Transverse colon (tissue), 4 donors: ENCODE results near the gene POMGNT2. TPM values are rescaled to one million over a fixed set of nuclear protein-coding genes. Genes with fewer than 3 reads are reported as not detected.

Experiments used
- DNase-seq: peaks from one replicate; pipeline ENCODE4 v3.0.0-alpha.2; 2019
- H3K27ac ChIP-seq, 4 donors: fragments of 200-600 bp; sonication (generic); 2 replicates each; pipeline ENCODE4 v1.5.1; 2016 to 2018; ENCODE audit warnings: inconsistent platforms in 4 of 4
- H3K27me3 ChIP-seq: fragments of 200-600 bp; sonication (generic); 2 replicates; pipeline ENCODE4 v1.5.1; 2017; ENCODE audit warnings: inconsistent platforms
- H3K36me3 ChIP-seq, 4 donors: fragments of 200-600 bp; sonication (generic); 2 replicates each; pipeline ENCODE4 v1.5.1; 2017 to 2019; ENCODE audit warnings: inconsistent platforms in 4 of 4
- H3K4me1 ChIP-seq, 4 donors: fragments of 200-600 bp; sonication (generic); 2 replicates each; pipeline ENCODE4 v1.5.1; 2017 to 2020; ENCODE audit warnings: inconsistent platforms in 4 of 4
- H3K4me3 ChIP-seq, 4 donors: fragments of 200-600 bp; sonication (generic); 1 replicate in 1 of 4; 2 replicates in 3 of 4; pipeline versions ENCODE4 v1.5.1 to v1.6.1; 2017 to 2019; ENCODE audit warnings: inconsistent platforms in 4 of 4
- H3K9me3 ChIP-seq, 2 donors: fragments of 200-600 bp; sonication (generic); 2 replicates each; pipeline ENCODE4 v1.5.1; 2017 to 2019; ENCODE audit warnings: inconsistent platforms in 2 of 2
- EP300 ChIP-seq: sonication (generic); formaldehyde crosslinking; IDR thresholded peaks from one replicate; pipeline ENCODE4 v1.6.1; 2017; ENCODE audit warnings: antibody characterized with exemption, low read depth
- POLR2A ChIP-seq: fragments of 450-650 bp; IDR thresholded peaks from one replicate; pipeline ENCODE4 v1.6.1; 2016; ENCODE audit warnings: antibody characterized with exemption, mild to moderate bottlenecking, moderate library complexity
- POLR2AphosphoS5 ChIP-seq, 3 donors: sonication (generic); formaldehyde crosslinking; IDR thresholded peaks; one replicate each; pipeline ENCODE4 v1.6.1; 2016; ENCODE audit warnings: antibody characterized with exemption in 3 of 3
- WGBS, 2 donors: methylation state at CpG; one replicate each; pipeline ENCODE4 v1.1.5; 2018; ENCODE audit warnings: low coverage in 1 of 2; 5-methylcytosine and 5-hydroxymethylcytosine counted together
- in situ Hi-C, 4 donors: fragments of 200-750 bp; cut with MboI; loops; one replicate each; pipeline versions ENCODE4 v1.15.0 to v1.15.1; 2017; ENCODE audit warnings: low sequenced_read_pairs in 3 of 4, low pct_ligation_motif_present in 1 of 4, low pct_unique_long_range_greater_than_20kb in 1 of 4
- intact Hi-C: fragments of 100-400 bp; cut with DNase I; formaldehyde crosslinking; loops from one replicate; pipeline ENCODE4 v1.15.1; 2023; ENCODE audit warnings: low total_unique reads
- total RNA-seq, 4 donors: library from RNA; depleted of rRNA; stranded (reverse); fragments of >200 nt; gene quantifications; one replicate each; pipeline ENCODE4 v1.1.0, GENCODE V29; 2016
- TF ChIP-seq, protein P1 (sequence below), 5 experiments: fragments of 200-600 bp in 3 of 5; fragments of 450-650 bp in 2 of 5; sonication (generic) in 3 of 5; IDR thresholded peaks; 1 replicate in 2 of 5; 2 replicates in 3 of 5; pipeline ENCODE4 v1.5.1; 2016 to 2017; ENCODE audit warnings: antibody characterized with exemption in 5 of 5, inconsistent platforms in 3 of 5, mild to moderate bottlenecking in 2 of 5, moderate library complexity in 1 of 5

Gene POMGNT2
- total RNA-seq, 4 donors from 2014 or later = 3.2 to 7.8 (median 5.9) TPM

DNA sequence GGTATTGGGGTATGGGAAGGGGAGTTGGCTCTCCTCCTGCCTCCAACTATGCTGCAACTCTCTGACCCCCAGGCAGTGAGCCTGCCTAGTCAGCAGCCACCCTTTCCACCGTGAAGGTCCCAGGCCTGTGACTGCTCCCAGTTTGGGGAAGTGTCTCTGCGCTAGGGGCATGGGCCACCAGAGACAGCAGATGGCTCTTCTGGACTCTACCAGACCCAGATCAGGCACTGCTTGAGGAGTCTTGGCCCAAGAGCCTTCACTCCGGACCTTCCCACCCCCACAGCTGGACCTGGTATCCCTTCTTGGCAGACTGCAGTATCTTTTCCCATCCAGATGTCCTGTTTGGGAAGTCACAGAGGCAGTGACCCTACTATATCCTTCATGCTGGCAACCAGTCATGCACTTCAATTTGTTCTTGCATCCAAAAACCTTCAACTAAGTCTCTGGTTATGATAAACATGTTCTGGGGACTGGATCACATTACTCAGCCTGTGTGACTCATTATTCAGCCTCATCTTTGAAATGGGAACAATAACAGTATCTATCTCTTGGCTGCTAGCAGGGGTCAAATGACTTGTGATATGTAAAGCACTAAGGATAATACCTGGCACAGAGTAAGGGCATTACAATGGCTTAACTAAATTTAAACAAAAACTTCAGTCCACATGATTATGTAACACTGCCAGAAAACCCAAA, 62.7 kb downstream of the POMGNT2 start:
- no peaks in the 10 kb centered on the region for H3K4me1 ChIP-seq
- in situ Hi-C loops = no loop called here
- peaks cover 5 to 8% of the 10 kb centered on the region in 2 donors for H3K9me3 ChIP-seq
- H3K36me3 ChIP-seq = no peaks in the 10 kb centered on the region
- no peak for DNase-seq
- TF ChIP-seq EP300 (no peak), POLR2AphosphoS5 (IDR thresholded peaks at IDR 0.05) (peak in 1 of 3 donors; percentile 27)
- TF ChIP-seq, protein P1, sequence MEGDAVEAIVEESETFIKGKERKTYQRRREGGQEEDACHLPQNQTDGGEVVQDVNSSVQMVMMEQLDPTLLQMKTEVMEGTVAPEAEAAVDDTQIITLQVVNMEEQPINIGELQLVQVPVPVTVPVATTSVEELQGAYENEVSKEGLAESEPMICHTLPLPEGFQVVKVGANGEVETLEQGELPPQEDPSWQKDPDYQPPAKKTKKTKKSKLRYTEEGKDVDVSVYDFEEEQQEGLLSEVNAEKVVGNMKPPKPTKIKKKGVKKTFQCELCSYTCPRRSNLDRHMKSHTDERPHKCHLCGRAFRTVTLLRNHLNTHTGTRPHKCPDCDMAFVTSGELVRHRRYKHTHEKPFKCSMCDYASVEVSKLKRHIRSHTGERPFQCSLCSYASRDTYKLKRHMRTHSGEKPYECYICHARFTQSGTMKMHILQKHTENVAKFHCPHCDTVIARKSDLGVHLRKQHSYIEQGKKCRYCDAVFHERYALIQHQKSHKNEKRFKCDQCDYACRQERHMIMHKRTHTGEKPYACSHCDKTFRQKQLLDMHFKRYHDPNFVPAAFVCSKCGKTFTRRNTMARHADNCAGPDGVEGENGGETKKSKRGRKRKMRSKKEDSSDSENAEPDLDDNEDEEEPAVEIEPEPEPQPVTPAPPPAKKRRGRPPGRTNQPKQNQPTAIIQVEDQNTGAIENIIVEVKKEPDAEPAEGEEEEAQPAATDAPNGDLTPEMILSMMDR (IDR thresholded peaks at IDR 0.05) = no peak
- H3K27me3 ChIP-seq = no peaks in the 10 kb centered on the region
- H3K4me3 ChIP-seq = no peak overlapping the region
- peak overlapping the region in 1 of 4 donors; percentile 25 for H3K27ac ChIP-seq
- WGBS, 2 donors = 71% methylated on average over 3 of the region's 3 CpGs; no CpG with 5 or more reads in 1 of the 2 donors
- intact Hi-C loops = no loop called here

DNA sequence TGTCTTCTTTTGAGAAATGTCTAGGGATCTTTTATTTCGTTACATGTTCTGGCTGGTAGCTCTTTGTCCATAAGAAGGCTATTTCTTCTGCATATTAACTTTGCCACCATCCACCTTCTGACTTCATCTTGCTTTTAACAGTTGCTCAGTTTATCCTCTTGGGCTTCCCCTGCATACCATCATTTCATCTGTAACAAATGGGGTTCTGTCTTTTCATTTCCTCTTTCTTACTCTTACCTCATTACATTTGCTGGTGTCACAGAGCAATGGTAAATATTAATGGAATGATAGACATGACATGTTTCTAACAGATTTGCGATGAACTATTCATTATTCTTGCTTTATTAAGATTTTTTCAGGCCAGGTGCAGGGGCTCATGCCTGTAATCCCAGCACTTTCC, 64.4 kb downstream of the POMGNT2 start:
- in situ Hi-C loops (no loop called here), intact Hi-C loops (no loop called here)
- Histone ChIP-seq H3K27me3 (no peaks in the 10 kb centered on the region), H3K9me3 (peaks cover 5 to 8% of the 10 kb centered on the region in 2 donors), H3K4me3 (no peak overlapping the region), H3K27ac (no peak overlapping the region), H3K36me3 (no peaks in the 10 kb centered on the region), H3K4me1 (no peaks in the 10 kb centered on the region)
- no peak for TF ChIP-seq POLR2AphosphoS5 (IDR thresholded peaks at IDR 0.05)
- no peak for TF ChIP-seq EP300
- TF ChIP-seq, protein P1 (IDR thresholded peaks at IDR 0.05) = no peak
- TF ChIP-seq POLR2A = no peak
- 86 to 96% methylated on average over 1 to 2 of the region's 2 CpGs for WGBS, 2 donors
- DNase-seq = no peak

DNA sequence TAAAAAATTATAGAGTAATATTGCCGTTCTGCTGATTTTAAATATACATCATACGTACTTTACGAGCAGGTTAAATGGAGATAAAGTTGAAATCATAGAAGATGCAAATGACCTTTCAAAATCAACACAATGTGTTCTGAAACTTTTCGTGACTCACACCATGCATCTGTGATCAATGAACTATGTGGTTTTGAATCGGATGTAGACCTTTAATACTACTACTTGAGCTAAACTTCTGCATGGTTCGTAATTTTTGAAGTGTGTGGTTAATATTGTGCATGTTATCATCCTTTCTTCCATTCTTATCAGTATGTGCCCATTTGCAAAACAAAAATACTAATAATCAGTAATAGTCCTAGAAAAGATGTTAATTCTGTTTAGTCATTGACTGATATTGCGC, 67.9 kb downstream of the POMGNT2 start:
- H3K27ac ChIP-seq = no peak overlapping the region
- 74 to 75% methylated on average over 7 of the region's 7 CpGs for WGBS, 2 donors
- no peak for DNase-seq
- H3K36me3 ChIP-seq = no peaks in the 10 kb centered on the region
- in situ Hi-C loops (no loop called here), intact Hi-C loops (no loop called here)
- H3K4me1 ChIP-seq = no peaks in the 10 kb centered on the region
- no peaks in the 10 kb centered on the region for H3K9me3 ChIP-seq
- no peak overlapping the region for H3K4me3 ChIP-seq
- H3K27me3 ChIP-seq = no peaks in the 10 kb centered on the region
- no peak for TF ChIP-seq EP300
- TF ChIP-seq, protein P1 (IDR thresholded peaks at IDR 0.05) = no peak
- TF ChIP-seq POLR2A = no peak
- no peak for TF ChIP-seq POLR2AphosphoS5 (IDR thresholded peaks at IDR 0.05)

DNA sequence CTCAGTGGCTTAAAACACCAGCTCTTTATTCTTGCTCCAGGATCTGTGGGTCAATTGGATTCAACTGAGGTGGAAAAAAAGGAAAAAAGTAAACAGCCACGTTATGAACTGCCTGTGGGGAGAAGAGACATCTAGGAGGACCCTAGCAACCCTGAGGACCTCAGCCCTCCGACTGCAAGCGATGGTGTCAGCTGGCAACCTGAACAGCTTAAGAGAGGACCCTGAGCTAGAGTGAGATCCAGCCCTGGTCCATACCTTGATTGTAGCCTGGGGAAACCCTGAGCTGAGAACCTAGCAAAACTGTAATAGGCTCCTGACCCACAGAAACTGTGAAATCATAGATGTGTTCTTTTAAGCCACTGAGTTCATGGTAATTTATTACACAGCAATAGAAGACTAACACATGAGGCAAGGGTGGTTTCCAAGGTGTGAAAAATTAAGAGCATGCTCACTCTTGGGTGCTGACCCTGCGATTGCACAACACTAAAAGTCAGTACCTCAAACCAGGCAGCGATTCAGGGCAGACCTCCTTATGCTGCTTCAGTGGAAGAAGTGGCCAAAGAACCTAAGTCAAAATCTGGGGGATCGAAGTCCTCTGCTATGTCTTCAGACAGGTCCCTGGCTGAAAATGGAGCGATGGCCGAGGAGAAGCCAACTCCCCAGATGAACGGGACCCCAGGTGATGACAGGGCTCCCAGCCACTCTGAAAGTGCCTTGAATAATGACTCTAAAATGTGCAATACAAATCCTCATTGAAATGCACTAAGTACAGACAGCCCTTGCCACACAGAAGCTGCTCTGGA, 69.1 kb downstream of the POMGNT2 start:
- H3K4me3 ChIP-seq = no peak overlapping the region
- H3K9me3 ChIP-seq = no peaks in the 10 kb centered on the region
- no peaks in the 10 kb centered on the region for H3K27me3 ChIP-seq
- H3K27ac ChIP-seq = no peak overlapping the region
- H3K4me1 ChIP-seq = peaks cover 0 to 4% (median 0%) of the 10 kb centered on the region in 4 donors
- H3K36me3 ChIP-seq = no peaks in the 10 kb centered on the region
- 84 to 91% methylated on average over 6 to 9 of the region's 9 CpGs for WGBS, 2 donors
- in situ Hi-C loops (no loop called here), intact Hi-C loops (no loop called here)
- DNase-seq = no peak
- TF ChIP-seq EP300 (no peak), POLR2AphosphoS5 (IDR thresholded peaks at IDR 0.05) (no peak), POLR2A (no peak)
- TF ChIP-seq, protein P1 (IDR thresholded peaks at IDR 0.05) = no peak
